ENCODE measurements around the gene PLEKHM2.

PLEKHM2 gene

GRCh38 chr1:15726508-15726907, 42.4 kb downstream of the PLEKHM2 start:
- DNase-seq (ENCODE audit: low read depth, low spot score), result no peak

- no peak for DNase-seq (ENCODE audit: low read depth, low spot score)
Observed at GRCh38 chr1:15727021-15727420, 42.9 kb downstream of the PLEKHM2 start.

GRCh38 chr1:15727424-15727823, 43.3 kb downstream of the PLEKHM2 start:
- no peak for DNase-seq (ENCODE audit: low read depth, low spot score)

GRCh38 chr1:15727866-15728534, 43.9 kb downstream of the PLEKHM2 start:
- no peak for DNase-seq (ENCODE audit: low read depth, low spot score)

DNA sequence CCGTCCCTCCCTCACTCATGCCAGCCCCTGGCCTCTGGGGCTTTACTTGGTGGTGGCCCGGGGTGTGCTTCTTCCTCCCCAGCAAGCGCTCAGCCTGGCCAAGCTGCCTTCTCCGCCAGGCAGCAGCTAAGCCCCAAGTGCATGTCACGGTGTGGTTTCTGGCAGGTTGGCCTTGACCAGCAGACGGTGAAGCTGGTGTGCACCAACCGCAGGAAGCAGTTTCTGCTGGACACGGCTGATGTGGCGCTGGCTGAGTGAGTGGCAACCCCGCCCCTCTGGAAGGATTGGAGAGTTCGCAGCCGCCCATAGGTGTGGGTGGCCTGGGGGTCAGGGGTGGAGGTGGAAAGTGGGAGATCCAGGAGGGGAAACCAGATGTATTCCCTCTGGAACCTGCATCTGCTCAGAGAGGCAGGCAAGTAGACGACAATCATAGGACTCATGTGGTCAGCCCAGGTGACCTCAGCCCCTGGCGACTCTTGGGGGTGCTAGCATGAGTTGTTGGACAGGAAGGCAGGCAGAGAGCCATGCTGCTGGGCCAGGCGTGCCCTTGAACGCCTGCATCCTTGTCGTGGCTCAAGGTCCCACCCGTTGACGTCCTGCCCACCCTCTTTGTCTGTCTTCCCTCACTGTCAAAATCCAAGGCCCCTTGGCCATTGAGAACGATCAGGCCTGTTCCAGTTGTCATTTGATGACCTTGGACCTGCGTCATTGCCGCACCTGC, 45.0 kb downstream of the PLEKHM2 start:
- DNase-seq (ENCODE audit: low read depth, low spot score), result no peak

DNA sequence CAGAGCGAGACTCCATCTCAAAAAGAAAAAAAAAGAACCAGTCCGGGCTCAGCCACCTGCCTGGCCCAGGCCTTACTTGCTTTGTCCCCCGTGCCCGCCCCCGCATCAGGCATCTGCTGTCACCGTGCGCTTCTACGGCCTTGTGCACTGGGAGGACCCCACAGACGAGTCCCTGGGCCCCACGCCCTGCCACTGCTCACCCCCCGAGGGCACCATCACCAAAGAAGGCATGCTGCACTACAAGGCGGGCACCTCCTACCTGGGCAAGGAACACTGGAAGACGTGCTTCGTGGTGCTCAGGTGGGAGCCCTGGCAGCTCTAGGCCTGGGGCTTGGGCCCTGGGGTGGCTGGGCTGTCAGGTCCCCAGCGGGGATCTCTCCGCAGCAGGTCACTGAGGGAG, 46.3 kb downstream of the PLEKHM2 start:
- DNase-seq (ENCODE audit: low read depth, low spot score), result no peak

DNA sequence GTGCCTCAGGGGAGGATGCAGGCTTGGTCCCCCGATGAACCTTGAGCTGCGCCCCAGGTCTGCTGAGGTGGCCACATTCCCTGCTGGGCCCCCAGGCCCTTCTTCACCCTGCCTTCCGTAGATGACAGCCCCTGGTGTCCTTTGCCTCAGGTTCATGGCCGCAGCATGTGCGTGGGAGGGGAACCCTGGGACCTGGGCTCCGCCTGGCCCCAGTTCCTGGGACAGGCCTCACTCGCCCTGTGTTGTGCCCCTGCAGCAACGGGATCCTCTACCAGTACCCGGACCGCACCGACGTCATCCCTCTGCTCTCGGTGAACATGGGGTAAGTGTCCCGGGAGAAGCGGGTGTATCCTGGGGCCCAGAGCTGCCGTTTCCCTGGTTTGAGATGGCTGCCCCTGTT, 46.8 kb downstream of the PLEKHM2 start:
- DNase-seq (ENCODE audit: low read depth, low spot score), result no peak

- no peak for DNase-seq (ENCODE audit: low read depth, low spot score)
Observed at GRCh38 chr1:15731735-15732685, 47.9 kb downstream of the PLEKHM2 start.

GRCh38 chr1:15732686-15733081, 48.6 kb downstream of the PLEKHM2 start:
- DNase-seq (ENCODE audit: low read depth, low spot score), result no peak

- no peak for DNase-seq (ENCODE audit: low read depth, low spot score)
Observed at GRCh38 chr1:15733218-15733725, 49.2 kb downstream of the PLEKHM2 start.

- no peak for DNase-seq (ENCODE audit: low read depth, low spot score)
Observed at GRCh38 chr1:15733726-15734226, 49.7 kb downstream of the PLEKHM2 start.

GRCh38 chr1:15734296-15734695, 50.2 kb downstream of the PLEKHM2 start:
- no peak for DNase-seq (ENCODE audit: low read depth, low spot score)

DNA sequence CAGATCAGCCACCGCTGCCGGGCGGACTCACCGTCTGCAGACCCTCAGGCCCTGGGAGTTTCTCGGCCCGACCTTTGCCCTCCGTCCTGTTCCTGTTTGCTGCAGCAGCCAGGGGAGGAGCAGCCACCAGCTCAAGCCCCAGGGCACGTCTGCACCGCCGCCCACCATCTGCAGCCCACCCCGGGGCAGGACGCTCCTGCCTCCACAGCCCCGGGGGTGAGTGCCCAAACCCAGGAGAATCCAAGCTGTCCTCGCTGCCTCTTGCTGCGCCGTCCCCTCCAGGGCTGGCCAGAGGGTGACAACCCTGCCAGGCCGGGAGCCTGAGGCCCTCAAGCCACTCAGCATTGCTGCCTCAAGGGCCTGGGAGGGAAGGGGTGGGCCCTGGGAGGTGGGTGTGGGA, 50.8 kb downstream of the PLEKHM2 start:
- no peak for DNase-seq (ENCODE audit: low read depth, low spot score)

GRCh38 chr1:15735304-15736037, 51.4 kb downstream of the PLEKHM2 start:
- no peak for DNase-seq (ENCODE audit: low read depth, low spot score)

DNA sequence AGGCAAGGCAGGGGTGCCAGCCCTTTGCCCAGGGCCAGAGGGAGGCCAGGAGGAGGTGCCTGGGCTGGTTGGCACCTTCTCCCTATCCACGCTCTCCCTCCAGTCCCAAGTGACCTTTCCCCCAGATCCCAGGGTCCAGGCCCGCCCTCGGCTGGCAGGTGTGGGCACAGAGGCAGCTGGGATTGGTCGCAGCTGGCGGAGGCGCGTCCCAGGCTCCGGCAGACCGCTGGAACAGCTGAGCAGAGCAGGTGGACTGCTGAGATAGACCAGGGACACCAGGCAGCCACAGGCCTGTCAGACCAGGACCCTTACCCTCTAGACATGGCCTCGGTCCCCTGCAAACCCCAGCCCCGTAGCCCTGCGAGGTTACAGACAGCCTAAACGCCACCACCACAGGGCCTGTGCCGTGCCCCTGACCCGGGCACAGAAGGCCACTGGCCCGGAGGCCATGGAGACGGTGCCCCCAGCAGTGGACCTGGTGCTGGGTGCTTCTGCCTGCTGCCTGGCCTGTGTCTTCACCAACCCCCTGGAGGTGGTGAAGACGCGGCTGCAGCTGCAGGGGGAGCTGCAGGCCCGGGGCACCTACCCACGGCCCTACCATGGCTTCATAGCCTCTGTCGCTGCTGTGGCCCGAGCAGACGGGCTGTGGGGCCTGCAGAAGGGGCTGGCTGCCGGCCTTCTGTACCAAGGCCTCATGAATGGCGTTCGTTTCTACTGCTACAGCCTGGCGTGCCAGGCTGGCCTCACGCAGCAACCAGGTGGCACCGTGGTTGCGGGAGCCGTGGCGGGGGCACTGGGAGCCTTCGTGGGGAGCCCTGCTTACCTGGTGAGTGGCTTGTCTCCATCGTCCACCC, 52.1 kb downstream of the PLEKHM2 start, which contains the start of gene SLC25A34:
TSS of gene SLC25A34 (plus strand) at position 221 of the 854 bp plus-strand sequence. CDS start at position 449, 228 bp downstream.
- DNase-seq (ENCODE audit: low read depth, low spot score), result no peak

DNA sequence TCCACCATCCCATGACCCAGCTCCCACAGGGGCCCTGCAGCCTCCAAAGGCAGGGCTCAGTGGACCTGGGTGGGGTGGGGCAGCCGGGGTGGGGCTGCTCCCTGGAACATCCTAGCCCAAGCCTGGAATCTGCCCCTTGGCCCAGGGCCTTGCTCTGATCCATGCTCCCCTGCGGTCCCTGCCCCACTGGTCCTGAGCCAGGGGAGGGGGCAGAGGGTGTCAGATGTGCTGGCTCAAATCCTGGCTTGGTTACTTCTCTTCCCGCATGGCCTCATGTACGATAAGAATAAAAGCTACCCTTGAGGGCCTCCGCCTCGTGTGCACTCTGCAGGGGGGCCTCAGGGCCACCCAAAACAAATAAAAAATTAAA, 52.8 kb downstream of the PLEKHM2 start:
- DNase-seq (ENCODE audit: low read depth, low spot score), result no peak

- no peak for DNase-seq (ENCODE audit: low read depth, low spot score)
Observed at GRCh38 chr1:15737324-15738319, 53.5 kb downstream of the PLEKHM2 start.

DNA sequence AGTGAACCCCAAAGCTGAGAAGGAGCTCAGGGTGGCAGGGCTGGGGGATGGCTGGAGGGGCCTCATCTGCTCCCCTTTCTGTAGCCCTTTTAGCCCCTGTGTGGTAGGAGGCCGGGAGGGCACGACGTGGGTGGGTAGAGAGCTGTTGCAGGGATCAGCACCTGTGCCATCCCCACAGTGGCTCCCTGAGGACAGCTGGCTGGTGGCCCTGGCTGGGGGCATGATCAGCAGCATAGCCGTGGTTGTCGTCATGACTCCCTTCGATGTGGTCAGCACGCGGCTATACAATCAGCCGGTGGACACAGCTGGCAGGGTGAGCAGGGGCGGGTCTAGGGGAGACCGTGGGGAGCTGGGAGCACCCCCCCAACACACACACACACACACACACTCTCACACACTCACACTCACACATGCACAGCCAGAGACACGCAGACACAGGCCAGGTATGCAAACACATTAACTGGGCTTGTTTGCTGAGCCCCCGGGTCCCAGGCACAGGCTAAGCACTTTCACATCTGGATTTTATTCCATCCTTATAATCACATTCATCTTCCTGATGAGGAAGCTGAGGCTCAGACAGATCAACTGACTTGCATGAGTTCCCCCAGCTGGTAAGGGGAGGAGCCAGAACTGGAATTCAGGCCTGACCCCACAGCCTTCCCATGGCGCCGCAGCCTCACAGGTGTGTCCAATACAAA, 54.4 kb downstream of the PLEKHM2 start:
- no peak for DNase-seq (ENCODE audit: low read depth, low spot score)

All from activated CD4-positive, CD25-positive, alpha-beta regulatory T cell treated with anti-CD3 and anti-CD28 coated beads, Interleukin-2, amount 50 U/mL, for 16 hours (primary cell).